IMR-90 (cell line): ENCODE measurements around the gene GPR107. TPM values are rescaled to one million over a fixed set of nuclear protein-coding genes. Genes with fewer than 3 reads are reported as not detected.

ENCODE experiments used
- ATAC-seq: fragments of 200-7000 bp; cut with Tn5 transposase; 2 replicates; pipeline ENCODE4 v1.9.1; 2020; ENCODE audit warnings: low read depth, mild to moderate bottlenecking, moderate library complexity
- Bru-seq: library from RNA; stranded (reverse); fragments of 400-500 nt; gene quantifications from one replicate; lab custom pipeline; 2021; lab: Mats Ljungman, UMichigan
- BruChase-seq, 2 experiments: library from RNA; stranded (reverse); fragments of 400-500 nt; gene quantifications; one replicate each; lab custom pipeline; 2021; lab: Mats Ljungman, UMichigan
- BruUV-seq: library from RNA; stranded (reverse); fragments of 400-500 nt; replicated peaks from 2 replicates; lab custom pipeline; 2021; lab: Mats Ljungman, UMichigan
- CTCF ChIA-PET: fragments of 300-600 bp; formaldehyde crosslinking; extraction: SDS; loops from one replicate; lab custom pipeline; 2021; ENCODE audit warnings: antibody characterized with exemption; lab: Yijun Ruan, JAX
- POLR2A ChIA-PET: fragments of 300-600 bp; sonication (Branson Sonifier 250); formaldehyde crosslinking; loops from one replicate; lab custom pipeline; 2022; ENCODE audit warnings: antibody characterized with exemption; ENCODE audit not compliant: unreplicated experiment; lab: Charles Lee
- DNase-seq: peaks from one replicate; pipeline ENCODE4 v3.0.0; 2013
- H2AFZ ChIP-seq: replicated peaks from 2 replicates; pipeline ENCODE3; 2013; ENCODE audit warnings: low read length, mild to moderate bottlenecking; ENCODE audit not compliant: poor library complexity
- H2AK5ac ChIP-seq: 2 replicates; pipeline ENCODE4 v1.6.1; 2013; ENCODE audit warnings: low read depth, low read length, inconsistent platforms
- H2AK9ac ChIP-seq: replicated peaks from 2 replicates; pipeline ENCODE3; 2013; ENCODE audit warnings: mild to moderate bottlenecking, low read depth, low read length, moderate library complexity; ENCODE audit not compliant: poor library complexity
- H2BK120ac ChIP-seq: 2 replicates; pipeline ENCODE4 v1.6.1; 2013; ENCODE audit warnings: low read depth, low read length, inconsistent platforms
- H2BK15ac ChIP-seq: 3 replicates; pipeline ENCODE4 v1.6.1; 2013; ENCODE audit warnings: low read depth, low read length, inconsistent platforms
- H2BK20ac ChIP-seq: 2 replicates; pipeline ENCODE4 v1.6.1; 2013; ENCODE audit warnings: low read depth, mild to moderate bottlenecking, inconsistent platforms, low read length, moderate library complexity
- H2BK5ac ChIP-seq: 2 replicates; pipeline ENCODE4 v1.6.1; 2013; ENCODE audit warnings: mild to moderate bottlenecking, low read depth, low read length, inconsistent platforms; ENCODE audit not compliant: poor library complexity, severe bottlenecking
- H3K14ac ChIP-seq: replicated peaks from 2 replicates; pipeline ENCODE4 v1.6.1; 2013; ENCODE audit warnings: low read depth, low read length, inconsistent platforms
- H3K18ac ChIP-seq: 2 replicates; pipeline ENCODE4 v1.6.1; 2013; ENCODE audit warnings: low read depth, low read length, control low read depth
- H3K23ac ChIP-seq: 2 replicates; pipeline ENCODE4 v1.6.1; 2013; ENCODE audit warnings: low read depth, low read length, inconsistent platforms
- H3K27ac ChIP-seq: 2 replicates; pipeline ENCODE4 v1.5.1; 2013; ENCODE audit warnings: mild to moderate bottlenecking, control low read depth, low read length; ENCODE audit not compliant: insufficient read depth
- H3K27me3 ChIP-seq: 2 replicates; pipeline ENCODE4 v1.6.1; 2013; ENCODE audit warnings: low read length; ENCODE audit not compliant: control insufficient read depth, insufficient read depth
- H3K36me3 ChIP-seq: 2 replicates; pipeline ENCODE4 v1.6.1; 2013; ENCODE audit warnings: low read length, mixed read lengths; ENCODE audit not compliant: control insufficient read depth, insufficient read depth
- H3K4ac ChIP-seq: 2 replicates; pipeline ENCODE4 v1.6.1; 2013; ENCODE audit warnings: low read depth, low read length, inconsistent platforms
- H3K4me1 ChIP-seq: 2 replicates; pipeline ENCODE4 v1.6.1; 2013; ENCODE audit warnings: low read length, mixed read lengths; ENCODE audit not compliant: control insufficient read depth, insufficient read depth
- H3K4me2 ChIP-seq: 2 replicates; pipeline ENCODE4 v1.6.1; 2013; ENCODE audit warnings: low read depth, mild to moderate bottlenecking, control low read depth, low read length, moderate library complexity
- H3K4me3 ChIP-seq: 2 replicates; pipeline ENCODE4 v1.5.1; 2013; ENCODE audit warnings: low read depth, mild to moderate bottlenecking, control low read depth, low read length, moderate library complexity; ENCODE audit not compliant: insufficient read depth
- H3K56ac ChIP-seq: 2 replicates; pipeline ENCODE4 v1.6.1; 2013; ENCODE audit warnings: low read length, inconsistent platforms; ENCODE audit not compliant: insufficient read depth; ENCODE audit errors: extremely low read depth
- H3K79me1 ChIP-seq, 2 experiments: 2 replicates each; pipeline ENCODE4 v1.6.1; 2013; ENCODE audit warnings: low read length in 2 of 2, inconsistent platforms in 1 of 2, low read depth in 1 of 2
- H3K9ac ChIP-seq: 2 replicates; pipeline ENCODE4 v1.6.1; 2013; ENCODE audit warnings: low read depth, low read length, control low read depth
- H3K9me1 ChIP-seq: 2 replicates; pipeline ENCODE4 v1.6.1; 2013; ENCODE audit warnings: low read length, inconsistent platforms; ENCODE audit not compliant: insufficient read depth
- H3K9me3 ChIP-seq: 2 replicates; pipeline ENCODE4 v1.6.1; 2013; ENCODE audit warnings: low read length; ENCODE audit not compliant: control insufficient read depth, insufficient read depth
- H4K20me1 ChIP-seq: 2 replicates; pipeline ENCODE4 v1.6.1; 2013; ENCODE audit warnings: low read length, inconsistent platforms; ENCODE audit not compliant: insufficient read depth
- H4K5ac ChIP-seq: 2 replicates; pipeline ENCODE4 v1.6.1; 2013; ENCODE audit warnings: mild to moderate bottlenecking, low read depth, low read length, control low read depth
- H4K8ac ChIP-seq, 2 experiments: 2 replicates each; pipeline ENCODE4 v1.6.1; 2013; ENCODE audit warnings: low read depth in 2 of 2, low read length in 2 of 2, control low read depth in 1 of 2, inconsistent platforms in 1 of 2
- H4K91ac ChIP-seq: 2 replicates; pipeline ENCODE4 v1.6.1; 2013; ENCODE audit warnings: low read depth, low read length, inconsistent platforms; ENCODE audit not compliant: insufficient read depth
- MAZ ChIP-seq: IDR thresholded peaks from 2 replicates; pipeline ENCODE4 v1.6.1; 2012; ENCODE audit warnings: low read depth, mild to moderate bottlenecking, low read length, improper control_type of control experiment, moderate library complexity, borderline replicate concordance
- POLR2A ChIP-seq: IDR thresholded peaks from 2 replicates; pipeline ENCODE4 v1.6.1; 2012; ENCODE audit warnings: mild to moderate bottlenecking, low read depth, low read length
- RAD21 ChIP-seq: IDR thresholded peaks from 2 replicates; pipeline ENCODE4 v1.6.1; 2012; ENCODE audit warnings: low read length, improper control_type of control experiment
- WGBS, 2 experiments: methylation state at CpG; one replicate each; pipeline versions ENCODE4 v1.1.5 to v1.1.7; 2013; ENCODE audit warnings: missing lambda C conversion rate in 2 of 2; ENCODE audit not compliant: insufficient read length in 1 of 2; ENCODE audit errors: extremely low coverage in 2 of 2; 5-methylcytosine and 5-hydroxymethylcytosine counted together
- dilution Hi-C: fragments of 300-500 bp; cut with HindIII; formaldehyde crosslinking; loops from one replicate; pipeline ENCODE4 v1.14.3; 2018; ENCODE audit warnings: low sequenced_read_pairs; ENCODE audit not compliant: unreplicated experiment
- in situ Hi-C: fragments of 300-500 bp; cut with MboI; formaldehyde crosslinking; loops from 3 replicates; pipeline ENCODE4 v1.14.3; 2019; ENCODE audit warnings: low sequenced_read_pairs, inconsistent platforms, mixed read lengths
- intact Hi-C: fragments of 100-400 bp; cut with micrococcal nuclease; formaldehyde crosslinking; loops from 2 replicates; pipeline ENCODE4 v1.10.0; 2022
- long read RNA-seq: library from polyadenylated mRNA; unstranded; transcript quantifications from one replicate; pipeline ENCODE4 v2.0.0, GENCODE V29; 2021; ENCODE audit not compliant: unreplicated experiment
- polyA plus RNA-seq, 3 experiments: library from polyadenylated mRNA; depleted of rRNA; stranded (reverse); fragments of >200 nt; gene quantifications; 2 replicates each; pipeline ENCODE4 v1.2.3, GENCODE V29; 2012; ENCODE audit warnings: low replicate concordance in 1 of 3
- total RNA-seq: library from RNA; depleted of rRNA; stranded (reverse); fragments of >200 nt; gene quantifications from 2 replicates; pipeline ENCODE4 v1.2.3, GENCODE V29; 2012; rRNA removed
- TF ChIP-seq, protein P1 (sequence below): fragments of 150-350 bp; IDR thresholded peaks from 2 replicates; pipeline ENCODE4 v1.6.1; 2017; ENCODE audit warnings: mild to moderate bottlenecking, antibody characterized with exemption, low read length, low read depth
- TF ChIP-seq, protein P2 (sequence below): fragments of 150-350 bp; IDR thresholded peaks from 2 replicates; pipeline ENCODE4 v1.6.1; 2016; ENCODE audit warnings: low read depth, mild to moderate bottlenecking, low read length, moderate library complexity, borderline replicate concordance

GPR107 gene
- total RNA-seq (16.7 and 17.8 TPM in 2 replicates), polyA plus RNA-seq (2012; rRNA removed) (20.2 and 21.6 TPM in 2 replicates), Bru-seq, nascent RNA (percentile 87 among the genes with signal in this experiment), BruChase-seq, experiment 1, labeled RNA remaining after a 6-hour chase (percentile 96 among the genes with signal in this experiment), BruChase-seq, experiment 2, labeled RNA remaining after a 2-hour chase (percentile 92 among the genes with signal in this experiment)
- polyA plus RNA-seq (2012; cell fraction: cytosol; rRNA removed) = 7.6 and 9.1 TPM in 2 replicates
- polyA plus RNA-seq (2012; cell fraction: nucleus; rRNA removed; ENCODE audit: low replicate concordance) = 16.5 and 42.3 TPM in 2 replicates
- long read RNA-seq, full-length matches to known transcripts = 1 of 22 reads
- long read RNA-seq, partial matches to known transcripts = 1 of 22 reads
- long read RNA-seq, other reads (novel, unspliced or antisense) = 20 of 22 reads

- Histone ChIP-seq H3K18ac (peak within 1 kb of the TSS; percentile 67), H3K4me3 (peak within 1 kb of the TSS; percentile 79), H3K79me1 (peaks cover 25 to 62% of the 10 kb centered on the region in 2 experiments), H3K9me1 (peaks cover 7% of the 10 kb centered on the region; the same call in 1 of the 2 replicates), H2AK5ac (peak within 1 kb of the TSS; percentile 76), H3K9me3 (no peaks in the 10 kb centered on the region), H4K20me1 (peaks cover 14% of the 10 kb centered on the region; the same call in 1 of the 2 replicates), H3K14ac (peak within 1 kb of the TSS; percentile 96), H2AFZ (peak within 1 kb of the TSS; percentile 99), H3K4me2 (peak within 1 kb of the TSS; percentile 91), H2AK9ac (peak within 1 kb of the TSS; percentile 94), H3K36me3 (no peaks in the 10 kb centered on the region; the same call in 1 of the 2 replicates), H3K27ac (peak within 1 kb of the TSS; percentile 86), H2BK20ac (no peak within 1 kb of the TSS), H4K91ac (peak within 1 kb of the TSS; percentile 94), H2BK15ac (peak within 1 kb of the TSS; percentile 56; the same call in 1 of the 3 replicates), H3K4me1 (no peaks in the 10 kb centered on the region), H2BK5ac (peak within 1 kb of the TSS; percentile 91), H3K56ac (peak within 1 kb of the TSS; percentile 89), H4K5ac (peak within 1 kb of the TSS; percentile 89), H3K4ac (peak within 1 kb of the TSS; percentile 96), H3K9ac (peak within 1 kb of the TSS; percentile 92), H3K27me3 (no peaks in the 10 kb centered on the region), H4K8ac (peak within 1 kb of the TSS; percentile 98), H2BK120ac (peak within 1 kb of the TSS; percentile 80), H3K23ac (peak within 1 kb of the TSS; percentile 95)
- TF ChIP-seq POLR2A (peak; percentile 84), MAZ (peak; percentile 57; the same call in 1 of the 2 replicates), RAD21 (peak; percentile 6; the same call in 1 of the 2 replicates)
- TF ChIP-seq, protein P1, sequence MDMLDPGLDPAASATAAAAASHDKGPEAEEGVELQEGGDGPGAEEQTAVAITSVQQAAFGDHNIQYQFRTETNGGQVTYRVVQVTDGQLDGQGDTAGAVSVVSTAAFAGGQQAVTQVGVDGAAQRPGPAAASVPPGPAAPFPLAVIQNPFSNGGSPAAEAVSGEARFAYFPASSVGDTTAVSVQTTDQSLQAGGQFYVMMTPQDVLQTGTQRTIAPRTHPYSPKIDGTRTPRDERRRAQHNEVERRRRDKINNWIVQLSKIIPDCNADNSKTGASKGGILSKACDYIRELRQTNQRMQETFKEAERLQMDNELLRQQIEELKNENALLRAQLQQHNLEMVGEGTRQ = no peak
- TF ChIP-seq, protein P2, sequence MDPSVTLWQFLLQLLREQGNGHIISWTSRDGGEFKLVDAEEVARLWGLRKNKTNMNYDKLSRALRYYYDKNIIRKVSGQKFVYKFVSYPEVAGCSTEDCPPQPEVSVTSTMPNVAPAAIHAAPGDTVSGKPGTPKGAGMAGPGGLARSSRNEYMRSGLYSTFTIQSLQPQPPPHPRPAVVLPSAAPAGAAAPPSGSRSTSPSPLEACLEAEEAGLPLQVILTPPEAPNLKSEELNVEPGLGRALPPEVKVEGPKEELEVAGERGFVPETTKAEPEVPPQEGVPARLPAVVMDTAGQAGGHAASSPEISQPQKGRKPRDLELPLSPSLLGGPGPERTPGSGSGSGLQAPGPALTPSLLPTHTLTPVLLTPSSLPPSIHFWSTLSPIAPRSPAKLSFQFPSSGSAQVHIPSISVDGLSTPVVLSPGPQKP = no peak
- no TSS peak for BruUV-seq
- WGBS, 2 experiments = 0% methylated on average over 43 of the region's 64 CpGs; no CpG with 5 or more reads in 1 of the 2 experiments
- ChIA-PET CTCF (interaction anchor here (0.6 kb wide), 1 partner anchor 147 kb away, joined by 4 read pairs; no protein-coding TSS in a partner anchor), POLR2A (interaction anchor here (0.6 to 1.0 kb wide), 3 partner anchors 9 to 16 kb away, joined by 3 read pairs; no protein-coding TSS in a partner anchor)
- in situ Hi-C loops = loop anchor here (25.0 kb wide), 1 partner anchor 166 kb away; no protein-coding TSS in a partner anchor
- ATAC-seq = peak; percentile 97
- intact Hi-C loops = no loop called here
- DNase-seq = peak; percentile 57
- dilution Hi-C loops = no loop called here
Observed at GRCh38 chr9:130053504-130054324, at the start of gene GPR107. Gene GPR107, plus strand, starts transcription at chr9:130053906. Its CDS starts 27 bp downstream, at chr9:130053933.
